Vagina (tissue), 2 donors: Measurements from ENCODE around the gene PLEKHM2.

ENCODE experiments used
- CTCF ChIP-seq, 3 experiments: fragments of 450-650 bp in 2 of 3; fragments of 200-600 bp in 1 of 3; sonication (generic) in 1 of 3; IDR thresholded peaks; one replicate each; pipeline ENCODE4 v1.5.1; 2017 to 2019; ENCODE audit warnings: antibody characterized with exemption in 3 of 3, mild to moderate bottlenecking in 2 of 3, moderate library complexity in 2 of 3
- POLR2A ChIP-seq, 2 donors: fragments of 450-650 bp; IDR thresholded peaks; one replicate each; pipeline ENCODE4 v1.6.1; 2017; ENCODE audit warnings: antibody characterized with exemption in 2 of 2, mild to moderate bottlenecking in 2 of 2, moderate library complexity in 2 of 2
- POLR2AphosphoS5 ChIP-seq, 2 donors: sonication (generic); formaldehyde crosslinking; IDR thresholded peaks; one replicate each; pipeline ENCODE4 v1.9.0; 2017; ENCODE audit warnings: antibody characterized with exemption in 2 of 2, mild to moderate bottlenecking in 2 of 2, low read depth in 1 of 2; ENCODE audit not compliant: insufficient read depth in 1 of 2

GRCh38 chr1:15730423-15730822 lies 46.3 kb downstream of the PLEKHM2 start:
- TF ChIP-seq CTCF (IDR thresholded peaks at IDR 0.05) (no peak), POLR2A (IDR thresholded peaks at IDR 0.05) (no peak), POLR2AphosphoS5 (IDR thresholded peaks at IDR 0.05; ENCODE audit: insufficient read depth in 1 of 2, low read depth in 1 of 2) (no peak)
